ENCODE data around the gene IRX4. TPM values are rescaled to one million over a fixed set of nuclear protein-coding genes. Genes with fewer than 3 reads are reported as not detected.
"Not testable (repeated sequence)": the region's sequence is repeated elsewhere in the genome, so short reads cannot be mapped to it uniquely, and the experiment has no call there.

IRX4 gene
- total RNA-seq, 1 experiment from 2014 or later = not detected

DNA sequence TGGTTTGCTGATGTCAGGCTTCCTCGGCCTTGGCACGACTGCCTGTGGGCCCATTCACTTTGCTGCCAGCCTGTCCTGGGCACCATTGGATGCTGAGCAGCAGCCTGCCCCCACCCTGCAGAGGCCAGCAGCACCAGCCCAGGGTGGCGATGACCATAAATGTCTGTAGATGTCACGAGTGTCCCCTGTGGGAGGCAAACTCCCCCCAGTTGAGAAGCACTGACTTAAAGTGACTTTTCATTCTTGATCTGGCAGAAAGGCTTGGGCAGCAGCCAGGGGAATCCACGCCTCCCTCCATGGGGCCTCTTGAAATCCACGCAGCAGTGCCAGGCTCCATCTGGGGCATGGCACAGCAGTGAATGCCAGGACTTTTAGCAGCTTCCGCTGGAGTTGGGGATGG lies 21.8 kb downstream of the IRX4 start:
- DNase-seq (ENCODE audit: low read depth) = no peak

DNA sequence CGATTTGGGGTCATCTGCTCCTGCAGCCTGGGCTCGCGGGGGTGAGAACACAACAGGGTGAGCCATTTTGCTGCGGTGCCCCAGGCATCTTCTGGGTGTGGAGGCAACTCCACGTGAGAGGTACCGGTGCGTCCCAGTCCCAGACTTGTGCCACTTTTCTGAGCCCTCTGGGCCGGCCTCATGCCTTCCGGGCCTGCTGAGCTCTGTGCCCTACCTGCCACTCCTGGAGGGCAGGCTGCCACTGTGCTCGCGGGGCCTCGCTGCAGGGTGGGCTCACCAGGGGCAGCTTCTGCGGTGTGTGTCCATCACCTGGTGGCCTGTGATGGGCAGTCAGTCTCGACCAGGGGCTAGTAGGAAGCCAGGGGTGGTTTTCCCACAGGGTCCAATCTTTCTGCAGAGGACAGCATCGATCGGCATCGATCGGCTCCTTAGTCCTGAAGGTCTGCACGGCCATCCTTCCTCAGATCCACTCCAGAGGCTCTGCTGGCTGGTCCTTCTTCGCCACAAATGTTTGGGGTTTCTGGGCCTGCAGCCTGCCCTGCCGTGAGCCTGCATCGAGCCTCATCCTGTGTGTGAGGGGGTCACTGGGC lies 22.6 kb downstream of the IRX4 start:
- DNase-seq (ENCODE audit: low read depth) = no peak

DNA sequence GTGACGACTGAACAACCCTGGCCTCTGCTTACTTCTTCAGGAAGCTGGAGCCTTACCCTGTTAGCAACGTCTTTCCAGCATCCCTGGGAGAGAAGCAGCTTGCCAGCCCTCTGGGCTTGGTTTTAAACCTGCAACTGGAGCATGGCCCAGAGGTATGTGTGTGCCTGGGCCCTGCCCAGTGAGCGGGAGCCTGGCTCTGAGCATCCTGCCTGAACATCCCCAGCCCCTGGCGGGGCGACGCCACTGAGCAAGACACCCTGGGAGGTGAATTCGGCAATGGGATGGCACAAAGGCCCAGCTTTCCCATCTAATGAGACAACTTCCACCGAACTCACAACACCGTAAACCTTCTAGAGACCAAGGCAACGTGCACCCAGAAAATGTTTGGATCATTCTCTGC lies 23.6 kb downstream of the IRX4 start:
- no peak for DNase-seq (ENCODE audit: low read depth)

DNA sequence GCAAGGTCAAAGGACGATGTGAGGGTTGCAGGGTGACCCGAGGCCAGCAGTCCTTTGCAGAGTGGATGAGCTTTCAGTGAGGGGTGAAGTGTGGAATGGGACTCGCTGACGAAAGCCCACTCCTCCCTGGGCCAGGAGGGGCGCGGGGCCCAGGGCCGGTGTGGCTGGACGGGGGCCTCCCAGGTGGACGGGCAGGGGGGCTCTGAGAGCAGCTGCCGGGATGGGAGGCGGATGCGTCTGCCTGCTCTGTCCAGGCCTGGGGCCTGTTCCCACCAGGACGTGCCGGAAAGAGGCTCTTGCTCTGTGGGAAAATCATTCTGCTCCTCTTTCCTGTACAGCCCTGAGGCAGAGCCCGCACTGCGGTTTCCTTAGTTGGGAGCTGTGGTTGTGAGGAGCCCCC lies 24.3 kb downstream of the IRX4 start:
- DNase-seq (ENCODE audit: low read depth) = no peak

DNA sequence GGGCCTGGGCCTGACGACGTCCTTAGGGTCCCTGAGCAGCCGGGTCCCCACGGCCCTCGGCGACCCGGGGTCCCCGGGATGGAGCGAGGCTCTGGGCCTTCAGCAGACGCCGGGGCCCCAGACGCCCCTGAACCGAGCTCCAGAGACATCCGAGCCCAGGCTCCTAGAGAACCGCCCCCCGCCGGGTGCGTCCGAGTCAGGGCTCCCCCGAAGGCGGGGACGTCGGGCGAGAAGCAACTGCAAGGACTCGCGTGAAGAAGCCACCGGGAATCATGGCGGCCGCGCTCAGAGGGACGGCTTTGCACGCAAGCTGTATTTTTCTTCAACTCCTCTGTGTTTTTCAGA lies 25.5 kb downstream of the IRX4 start:
- DNase-seq (ENCODE audit: low read depth) = no peak

DNA sequence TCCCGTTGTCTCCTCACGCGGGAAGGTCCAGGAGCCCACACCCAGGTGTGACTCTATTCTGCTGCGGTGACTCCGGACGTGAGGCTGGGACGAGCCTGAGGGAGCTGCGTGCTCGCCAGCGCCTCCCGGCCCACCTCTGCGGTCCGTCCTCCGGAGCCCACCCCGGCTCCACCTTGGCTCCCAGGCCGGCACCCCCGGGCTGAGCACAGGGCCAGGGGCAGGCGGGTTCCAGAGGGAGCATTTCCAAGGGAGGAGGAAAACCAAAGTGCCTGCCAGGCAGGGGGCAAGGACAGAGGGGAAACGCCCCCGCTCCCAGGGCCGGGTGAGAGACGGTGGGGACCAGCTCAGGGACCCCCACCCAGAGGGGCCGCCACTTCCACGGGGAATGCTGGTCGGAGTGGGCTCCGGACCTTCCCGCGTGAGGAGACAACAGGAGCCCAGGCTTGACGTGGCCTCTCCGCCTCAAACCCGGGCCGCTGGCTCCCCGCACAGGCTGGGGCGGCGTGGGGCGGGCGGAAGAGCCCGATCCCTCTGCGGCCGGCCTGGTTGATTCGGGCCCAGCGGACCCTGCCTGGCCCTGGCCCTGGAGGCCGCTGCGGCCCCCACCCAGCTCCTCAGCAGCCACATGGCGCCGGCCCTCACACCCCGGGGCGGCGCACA lies 26.0 kb downstream of the IRX4 start:
- no peak for DNase-seq (ENCODE audit: low read depth)

DNA sequence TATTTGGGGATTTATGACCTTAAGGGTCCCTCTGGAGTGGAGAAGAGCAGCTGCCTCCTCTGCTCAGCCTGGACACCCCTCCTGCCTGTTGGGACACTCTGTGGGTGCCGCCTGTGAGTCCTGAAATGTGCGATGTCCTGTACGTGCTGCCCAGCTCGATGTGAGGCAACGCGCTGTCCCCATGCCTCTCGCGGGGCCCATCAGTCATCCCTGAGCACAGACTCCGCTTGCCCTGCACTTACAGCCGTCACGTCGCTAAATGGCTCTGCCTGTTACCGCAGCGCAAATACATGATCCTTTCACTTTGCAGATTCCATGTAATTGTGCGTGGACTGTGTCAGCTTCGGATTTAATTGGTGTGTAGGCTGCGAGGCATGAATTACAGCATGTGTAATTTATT lies 27.1 kb downstream of the IRX4 start:
- DNase-seq (ENCODE audit: low read depth) = no peak

DNA sequence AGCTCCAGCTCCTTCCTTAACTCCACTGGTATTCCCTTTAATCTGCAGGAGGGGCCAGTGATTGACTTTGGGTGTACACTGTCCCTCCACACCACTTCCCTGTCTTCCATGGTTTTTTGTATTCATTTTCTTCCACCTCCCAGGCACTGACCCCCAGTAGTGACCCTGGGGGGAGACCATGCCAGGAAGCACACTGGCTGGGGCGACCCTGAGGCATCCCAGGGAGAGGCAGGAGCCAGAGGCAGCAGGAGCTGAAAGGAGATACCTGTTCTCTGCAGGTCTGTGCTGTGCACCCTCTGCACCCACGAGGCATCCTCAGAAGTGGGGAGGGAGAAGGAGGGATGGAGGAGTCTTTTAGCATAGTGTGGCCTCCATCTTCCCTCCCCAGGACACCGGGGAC lies 27.6 kb downstream of the IRX4 start:
- DNase-seq (ENCODE audit: low read depth) = no peak

DNA sequence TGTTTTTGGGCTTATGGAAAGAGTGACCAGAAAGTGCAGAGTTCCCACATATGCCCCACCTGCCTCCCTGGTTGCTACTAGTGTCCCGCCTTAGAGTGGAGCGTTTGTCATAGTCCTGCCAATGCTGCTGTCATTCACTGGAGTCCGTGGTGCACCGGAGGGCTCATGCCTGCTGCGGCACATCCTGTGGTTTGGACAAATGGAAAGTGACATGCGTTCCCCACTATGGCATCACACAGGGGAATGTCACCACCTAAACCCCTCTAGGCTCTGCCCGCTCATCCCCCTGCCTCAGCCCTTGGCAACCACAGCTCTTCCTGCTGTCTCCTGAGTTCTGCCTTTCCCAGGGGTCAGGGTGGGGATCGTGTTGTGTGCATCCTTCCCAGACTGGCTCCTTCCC lies 29.2 kb downstream of the IRX4 start:
- DNase-seq (ENCODE audit: low read depth) = no peak

DNA sequence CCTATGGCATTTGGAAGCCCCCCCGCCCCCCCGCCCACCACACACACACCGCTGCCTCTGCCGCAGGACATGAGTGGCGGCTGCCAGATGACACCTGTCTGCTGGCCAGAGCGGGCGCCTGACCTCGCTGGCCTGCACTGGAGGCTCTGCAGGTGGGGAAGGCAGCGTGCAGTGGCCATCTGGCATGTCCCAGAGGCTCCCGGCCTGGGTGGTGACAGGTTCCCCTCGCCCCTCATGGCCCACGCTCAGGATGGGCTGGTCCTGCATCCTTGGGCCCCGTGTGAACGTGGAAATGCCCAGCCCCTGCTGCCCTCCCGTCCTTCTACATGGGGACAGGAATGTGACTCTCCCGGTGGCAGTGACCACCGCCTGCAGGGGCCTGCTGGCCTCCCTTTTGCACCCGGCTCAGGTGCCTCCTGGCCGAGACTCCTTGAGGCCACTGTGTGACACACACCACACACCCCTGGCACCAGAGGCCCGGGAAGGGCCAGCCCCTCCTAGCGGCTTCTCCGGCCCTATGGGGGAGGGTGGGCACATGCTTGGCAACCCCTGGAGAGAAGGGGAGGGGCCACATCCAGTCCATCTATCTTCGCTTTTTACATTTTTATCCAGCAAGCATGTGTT lies 30.3 kb downstream of the IRX4 start:
- no peak for DNase-seq (ENCODE audit: low read depth)

DNA sequence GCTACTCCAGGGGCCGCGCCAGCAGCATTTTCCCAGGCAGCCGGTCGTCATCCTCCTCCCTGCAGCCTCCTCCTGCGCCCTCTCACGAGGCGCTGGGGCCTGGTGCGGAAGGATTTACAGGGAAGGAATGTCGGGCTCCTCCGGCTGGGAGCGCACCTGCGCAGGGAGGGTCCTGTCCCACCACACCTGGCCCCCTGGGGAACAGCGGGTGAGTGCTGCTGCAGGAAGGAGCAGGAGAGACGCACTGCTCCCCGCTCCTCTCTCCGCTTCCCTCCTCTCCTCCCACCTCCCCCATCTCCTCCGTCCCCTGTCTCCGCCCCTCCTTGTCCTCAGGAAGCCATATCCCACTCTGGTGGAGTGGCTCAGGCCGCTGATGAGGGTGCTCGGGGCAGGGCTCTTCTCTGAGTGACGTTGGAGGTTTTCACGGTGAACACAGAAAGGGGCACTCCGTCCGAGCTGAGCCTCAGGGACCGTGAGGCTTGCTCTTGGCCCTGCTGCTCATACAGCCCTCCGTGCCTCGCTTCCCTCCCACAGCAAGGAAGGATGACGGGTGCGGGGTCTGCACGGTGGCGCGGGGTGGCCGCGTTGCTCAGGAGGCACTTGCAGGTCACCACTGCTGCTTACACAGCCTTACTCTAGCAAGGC lies 31.3 kb downstream of the IRX4 start:
- DNase-seq (ENCODE audit: low read depth) = no peak

DNA sequence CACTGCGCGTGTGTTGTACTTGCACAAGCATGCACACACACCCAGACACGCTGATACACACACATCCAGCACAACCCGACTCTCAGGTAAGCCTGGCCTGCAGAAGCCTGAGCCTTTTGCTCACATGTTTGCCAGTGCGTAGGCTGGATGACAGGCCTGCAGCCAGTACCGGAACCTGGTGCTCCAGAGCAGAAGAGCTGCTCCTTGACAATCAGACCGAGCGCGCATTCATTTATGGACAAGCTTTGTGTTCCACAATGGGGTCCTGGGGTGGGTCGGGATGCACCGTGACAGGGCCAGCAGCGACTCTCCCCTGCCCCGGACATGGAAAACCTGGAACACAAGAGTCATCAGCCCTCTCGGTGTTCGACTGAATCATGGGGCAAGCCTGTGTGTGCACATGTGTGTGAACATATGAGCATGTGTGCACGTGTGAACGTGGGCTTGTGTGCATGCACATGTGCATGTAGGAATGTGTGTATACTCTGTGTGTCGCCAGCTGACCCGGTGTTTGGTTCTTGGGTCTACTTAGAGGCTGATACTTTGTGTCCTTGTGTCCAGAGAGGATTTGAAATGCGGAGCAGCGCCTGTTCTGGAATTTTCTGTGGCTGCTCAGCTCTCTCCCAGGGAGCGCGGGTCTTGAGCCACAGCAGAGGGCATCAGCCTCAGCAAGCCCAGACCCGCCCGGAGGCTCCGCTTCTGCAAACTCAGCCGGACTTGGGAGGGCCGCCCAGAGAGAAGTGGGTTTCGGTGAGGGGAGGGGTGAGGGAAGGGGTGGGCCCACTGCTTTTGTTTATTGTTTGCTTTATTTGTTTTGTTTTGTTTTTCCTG lies 32.2 kb downstream of the IRX4 start:
- no peak for DNase-seq (ENCODE audit: low read depth)

DNA sequence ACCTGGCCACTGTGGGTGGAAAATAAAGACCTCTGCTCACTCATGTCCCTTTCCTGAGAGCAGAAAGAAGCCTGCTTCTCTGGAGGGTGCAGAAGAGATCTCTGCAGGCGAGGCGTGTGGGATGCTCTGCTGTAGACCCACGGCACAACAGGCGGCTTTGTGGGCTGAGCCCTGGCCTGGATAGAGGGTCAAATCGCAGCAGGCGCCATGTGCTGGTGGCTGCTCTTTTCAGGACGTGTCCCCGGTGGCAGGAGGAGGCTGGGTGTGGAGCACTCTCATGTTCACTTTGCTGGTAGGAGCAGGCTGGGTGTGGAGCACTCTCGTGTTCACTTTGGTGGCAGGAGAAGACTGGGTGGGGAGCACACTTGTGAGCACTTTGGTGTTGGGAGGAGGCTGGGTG lies 35.1 kb downstream of the IRX4 start:
- DNase-seq (ENCODE audit: low read depth) = no peak

DNA sequence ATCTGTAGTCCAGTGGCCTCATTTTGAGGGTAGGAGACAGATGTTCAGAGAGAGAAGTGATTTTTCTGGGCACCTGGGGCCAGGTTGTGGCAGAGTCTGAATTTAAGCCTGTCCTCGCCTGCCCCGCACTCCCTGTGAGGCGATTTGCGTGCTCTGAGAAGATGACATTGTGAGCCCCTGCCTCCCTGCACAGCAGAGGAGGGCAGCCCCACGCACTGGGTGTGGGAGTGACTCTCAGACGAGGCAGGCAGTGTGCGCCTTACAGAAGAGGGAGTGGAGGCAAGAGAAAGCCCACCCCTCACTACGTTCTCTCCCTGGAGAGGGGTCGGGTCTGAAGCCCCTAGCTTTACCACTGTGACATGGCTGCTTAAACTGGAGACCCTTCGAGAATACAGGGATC lies 35.7 kb downstream of the IRX4 start:
- no peak for DNase-seq (ENCODE audit: low read depth)

DNA sequence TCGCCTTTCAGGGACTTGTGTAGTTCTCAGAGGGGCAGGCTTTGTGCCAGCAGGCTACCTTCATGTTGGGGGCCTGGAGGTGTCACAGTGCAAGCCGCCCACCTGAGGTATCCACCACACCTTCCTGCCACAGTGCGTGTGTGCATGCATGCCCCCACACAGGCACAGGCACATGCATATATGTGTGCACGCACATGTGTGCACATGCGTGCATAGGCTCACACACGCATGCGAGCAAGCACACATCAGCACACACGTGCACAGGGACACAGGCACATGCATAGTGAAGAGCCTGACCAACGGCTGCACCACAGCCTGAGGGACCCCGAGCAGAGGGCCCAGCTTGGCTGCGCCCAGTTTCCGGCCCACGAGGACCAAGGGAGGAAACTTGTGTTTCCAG lies 36.1 kb downstream of the IRX4 start:
- no peak for DNase-seq (ENCODE audit: low read depth)

DNA sequence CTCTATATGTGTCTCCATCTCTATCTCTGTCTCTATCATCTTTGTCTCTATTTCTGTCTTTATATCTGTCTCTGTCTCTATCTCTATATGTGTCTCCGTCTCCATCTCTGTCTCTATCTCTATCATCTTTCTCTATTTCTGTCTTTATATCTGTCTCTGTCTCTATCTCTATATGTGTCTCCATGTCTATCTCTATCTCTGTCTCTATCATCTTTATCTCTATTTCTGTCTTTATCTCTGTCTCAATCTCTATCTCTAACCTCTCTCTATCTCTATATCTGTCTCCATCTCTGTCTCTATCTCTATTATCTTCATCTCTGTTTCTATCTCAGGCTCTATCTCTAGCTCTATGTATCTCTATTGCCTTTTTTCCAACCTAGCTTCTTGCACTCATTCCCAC lies 37.0 kb downstream of the IRX4 start:
- no peak for DNase-seq (ENCODE audit: low read depth)

DNA sequence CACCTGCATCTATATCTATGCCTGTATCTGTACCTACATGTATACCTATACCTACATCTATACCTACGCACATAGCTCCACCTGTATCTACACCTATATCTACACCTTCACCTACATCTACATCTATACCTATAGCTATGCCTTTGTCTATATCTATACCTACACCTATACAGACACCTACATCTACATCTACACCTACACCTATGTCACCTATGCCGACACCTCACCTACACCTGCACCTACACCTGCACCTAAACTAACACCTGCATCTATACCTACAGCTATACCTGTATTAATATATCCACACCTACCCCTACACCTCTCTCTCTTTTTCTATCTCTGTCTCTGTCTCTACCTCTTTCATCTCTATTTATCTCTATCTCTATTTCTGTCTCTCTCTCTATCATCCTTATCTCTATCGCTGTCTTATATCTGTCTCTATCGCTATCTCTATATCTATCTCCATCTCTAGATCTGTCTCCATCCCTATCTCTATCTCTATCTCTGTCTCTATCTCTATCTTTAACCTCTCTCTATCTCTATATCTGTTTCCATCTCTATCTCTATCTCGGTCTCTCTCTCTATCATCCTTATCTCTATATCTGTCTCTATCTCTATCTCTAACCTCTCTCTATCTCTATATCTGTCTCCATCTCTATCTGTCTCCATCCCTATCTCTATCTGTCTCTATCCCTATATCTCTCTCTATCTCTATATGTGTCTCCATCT lies 37.9 kb downstream of the IRX4 start:
- no peak for DNase-seq (ENCODE audit: low read depth)

DNA sequence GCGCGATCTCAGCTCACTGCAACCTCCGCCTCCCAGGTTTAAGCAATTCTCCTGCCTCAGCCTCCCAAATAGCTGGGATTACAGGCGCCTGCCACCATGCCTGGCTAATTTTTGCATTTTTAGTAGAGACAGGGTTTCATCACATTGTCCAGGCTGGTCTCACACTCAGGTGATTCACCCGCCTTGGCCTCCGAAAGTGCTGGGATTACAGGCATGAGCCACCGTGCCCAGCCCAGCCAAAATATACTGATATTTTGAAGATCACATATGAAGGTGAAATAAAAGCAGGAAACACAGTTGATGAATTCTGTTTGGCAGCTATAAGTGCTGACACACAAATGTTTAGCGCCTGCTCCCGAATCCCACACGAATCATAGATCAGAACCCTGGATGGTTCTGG lies 39.0 kb downstream of the IRX4 start:
- not testable (repeated sequence) for DNase-seq (ENCODE audit: low read depth)

DNA sequence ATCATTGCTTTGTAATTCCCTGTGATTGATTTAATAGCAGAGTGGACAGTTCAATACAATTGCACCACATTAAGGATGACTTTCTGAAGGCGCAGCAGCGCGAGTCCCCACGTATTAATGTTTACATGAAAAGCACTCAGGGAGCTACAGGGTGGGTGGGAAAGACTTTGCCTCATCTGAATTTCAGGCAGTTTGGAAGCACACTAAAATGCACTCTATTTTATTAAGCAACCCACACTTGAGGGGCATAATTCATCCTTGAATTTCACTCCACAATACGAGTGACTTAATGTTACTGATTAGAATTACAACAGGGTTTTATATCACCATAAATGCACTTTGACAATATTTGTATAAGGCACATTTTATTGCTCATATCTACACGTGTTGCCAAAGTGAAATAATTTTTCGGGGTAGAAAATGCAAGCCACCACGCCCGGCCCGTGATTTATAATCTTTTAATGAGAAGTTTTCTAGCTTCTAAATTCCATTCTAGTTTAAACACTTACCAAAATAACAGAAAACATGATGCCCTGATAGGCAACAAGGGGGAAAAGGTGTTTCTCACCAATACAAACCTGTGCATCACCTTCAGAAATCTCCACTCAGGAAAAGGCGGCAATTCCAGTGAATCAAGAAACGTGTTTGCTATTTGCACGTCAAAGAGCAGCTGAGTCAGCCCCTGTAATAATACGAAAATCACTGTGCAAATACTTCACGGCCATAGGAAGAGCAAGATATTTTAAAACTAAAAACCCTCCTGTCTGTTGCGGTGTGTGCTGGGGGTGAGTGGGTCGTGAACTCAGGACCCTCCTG lies 40.5 kb downstream of the IRX4 start:
- no peak for DNase-seq (ENCODE audit: low read depth)

DNA sequence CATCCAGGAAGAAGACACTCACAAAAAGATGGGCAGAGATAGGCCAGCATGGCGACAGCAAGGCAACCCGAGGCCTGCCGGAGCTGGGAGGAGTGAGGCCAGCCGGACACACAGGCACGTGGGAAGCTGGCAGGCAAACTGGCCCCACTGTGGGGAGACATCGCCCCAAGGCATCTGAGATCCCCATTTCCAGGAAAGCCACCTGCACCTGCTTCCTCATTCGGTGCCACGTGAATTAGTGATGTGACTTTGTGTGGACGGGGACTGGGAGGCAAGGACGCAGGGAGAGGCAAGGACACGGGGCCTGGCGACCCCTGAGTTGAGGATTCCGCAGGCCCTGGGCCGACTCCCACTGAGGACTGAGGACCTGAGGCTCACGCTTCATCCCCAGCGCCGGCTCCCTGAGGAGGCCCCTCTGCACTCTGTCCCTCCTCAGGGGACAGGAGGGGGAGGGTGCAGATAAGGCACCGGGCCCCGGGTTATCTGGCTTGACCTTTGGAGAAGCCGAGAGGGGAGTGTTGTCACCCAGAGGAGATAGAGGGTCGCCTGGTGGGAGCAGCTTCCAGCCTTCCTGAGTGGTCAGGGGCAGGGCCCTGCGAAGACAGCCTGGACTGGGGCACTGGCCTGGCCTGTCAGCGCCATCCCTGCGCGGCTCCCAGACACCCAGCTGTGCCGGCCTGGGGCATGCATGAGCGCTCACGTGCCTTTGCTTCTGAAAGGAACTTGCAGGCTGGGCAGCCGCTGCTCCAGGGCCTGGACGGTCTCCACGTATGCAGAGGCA lies 41.8 kb downstream of the IRX4 start:
- no peak for DNase-seq (ENCODE audit: low read depth)
